Activated CD4-positive, alpha-beta T cell treated with anti-CD3 and anti-CD28 coated beads, Interleukin-2, amount 50 U/mL, for 24 hours (primary cell): ENCODE data around the gene KBTBD12.

Source experiments
- DNase-seq, 2 donors: peaks; one replicate each; pipeline ENCODE4 v3.0.0-alpha.2; 2020; ENCODE audit warnings: low read depth in 1 of 2, low spot score in 1 of 2

The KBTBD12 gene

GRCh38 chr3:127951276-127951675, 36.2 kb downstream of the KBTBD12 start:
- no peak for DNase-seq

GRCh38 chr3:127953091-127954035, 38.3 kb downstream of the KBTBD12 start:
- no peak for DNase-seq

DNA sequence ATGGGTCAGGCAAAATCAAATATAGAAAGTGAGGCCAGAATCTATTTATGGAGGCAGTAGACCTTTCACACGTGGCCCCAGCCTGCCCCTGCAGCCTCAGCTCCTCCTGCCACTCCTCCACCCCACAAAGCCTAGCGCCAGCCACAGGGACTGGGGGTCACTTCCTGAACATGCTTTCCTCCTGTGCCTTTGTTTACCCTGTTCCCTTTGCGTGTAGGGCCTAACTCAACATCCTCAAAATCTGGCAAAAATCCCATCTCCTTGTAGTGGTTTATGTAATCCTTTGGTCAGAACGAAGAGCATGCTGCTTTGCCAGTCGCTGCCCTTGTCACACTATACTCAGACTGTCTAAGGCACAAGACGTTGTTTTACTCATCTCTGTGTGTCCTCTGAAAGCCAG, 39.6 kb downstream of the KBTBD12 start:
- no peak for DNase-seq

DNA sequence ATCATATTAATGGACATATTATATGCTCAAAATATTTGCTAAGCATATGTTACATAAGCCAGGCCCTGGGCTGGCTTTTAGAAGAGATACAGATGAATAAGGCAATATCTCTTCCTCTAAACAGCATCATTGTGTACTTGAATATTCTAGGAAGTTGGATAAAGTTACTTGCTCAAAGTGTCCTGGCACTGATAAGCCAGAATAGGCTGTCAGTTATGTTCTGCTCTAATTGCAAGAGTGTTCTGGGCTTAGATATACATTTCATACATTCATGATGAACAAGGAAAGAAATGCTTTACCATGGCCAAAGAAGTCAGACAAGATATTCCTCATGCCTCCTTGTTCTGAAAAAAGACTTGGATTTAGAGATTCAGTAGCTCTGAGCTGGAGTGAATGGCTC, 40.7 kb downstream of the KBTBD12 start:
- DNase-seq: no peak

GRCh38 chr3:127959041-127959440, 44.0 kb downstream of the KBTBD12 start:
- DNase-seq: no peak

DNA sequence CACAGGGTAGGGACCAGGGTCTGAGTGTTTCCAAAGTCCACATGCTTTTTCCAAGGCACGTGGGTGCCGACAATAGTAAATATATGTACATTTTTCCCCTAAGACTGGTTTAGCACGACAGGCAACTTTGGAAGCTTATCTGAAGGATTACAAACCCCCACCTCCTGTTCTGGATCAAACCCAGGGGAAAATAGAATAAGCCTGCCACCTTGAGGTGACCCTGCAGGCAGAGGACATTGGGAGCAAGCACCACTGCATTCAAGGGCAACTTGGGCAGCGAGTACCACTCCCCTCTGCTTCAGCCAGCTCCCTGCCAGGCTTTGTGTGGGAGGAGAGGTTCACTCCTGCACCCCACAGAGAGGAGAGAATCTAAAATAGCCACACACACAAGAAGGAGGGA, 44.8 kb downstream of the KBTBD12 start:
- no peak for DNase-seq

DNA sequence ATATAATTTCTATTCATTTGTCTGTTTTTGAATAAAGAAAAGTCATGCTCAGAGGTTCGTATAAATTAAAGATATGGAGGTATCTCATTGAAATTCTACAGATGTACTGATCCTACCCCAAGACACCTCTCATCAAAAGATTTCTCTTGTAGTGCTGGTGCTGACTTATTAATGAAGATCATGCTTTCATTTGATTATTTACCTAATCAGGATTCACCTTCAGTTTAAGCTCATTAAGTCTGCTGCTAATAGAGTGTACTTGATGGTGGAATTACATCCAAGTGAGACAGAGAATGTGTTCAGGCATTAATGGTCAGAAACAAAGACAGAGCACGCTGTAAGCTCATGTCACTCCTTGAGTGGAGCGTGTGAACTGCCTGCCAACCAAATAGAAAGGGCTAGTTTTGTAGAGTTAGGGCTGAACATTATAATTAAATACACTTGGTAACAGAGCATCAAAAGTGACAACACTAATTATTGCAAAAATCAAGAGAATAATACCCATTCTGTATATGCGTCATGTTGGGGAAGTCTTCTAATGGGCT, 45.5 kb downstream of the KBTBD12 start:
- DNase-seq: no peak

GRCh38 chr3:127961124-127961523, 46.1 kb downstream of the KBTBD12 start:
- DNase-seq: no peak

DNA sequence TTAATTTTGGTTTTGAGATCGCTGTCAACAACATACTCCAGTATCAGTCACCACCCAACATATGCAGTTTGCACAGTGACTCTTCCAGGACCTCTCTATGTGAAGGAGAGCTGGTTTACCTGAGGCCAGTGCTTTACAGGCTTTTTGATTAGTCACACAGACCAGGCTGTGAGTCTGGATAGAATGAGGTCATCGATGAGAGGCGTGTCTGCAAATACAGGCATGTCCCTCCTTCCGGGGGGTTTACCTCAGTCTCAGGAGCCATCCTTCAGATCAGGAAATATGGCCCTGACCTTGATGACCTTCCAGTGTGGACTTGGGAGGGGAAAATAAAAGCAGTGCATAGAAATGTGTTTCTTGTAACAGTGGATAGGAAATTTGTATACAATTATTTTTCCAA, 46.9 kb downstream of the KBTBD12 start:
- DNase-seq: no peak

- DNase-seq: no peak
Measured at GRCh38 chr3:127962937-127963336, 47.9 kb downstream of the KBTBD12 start.

DNA sequence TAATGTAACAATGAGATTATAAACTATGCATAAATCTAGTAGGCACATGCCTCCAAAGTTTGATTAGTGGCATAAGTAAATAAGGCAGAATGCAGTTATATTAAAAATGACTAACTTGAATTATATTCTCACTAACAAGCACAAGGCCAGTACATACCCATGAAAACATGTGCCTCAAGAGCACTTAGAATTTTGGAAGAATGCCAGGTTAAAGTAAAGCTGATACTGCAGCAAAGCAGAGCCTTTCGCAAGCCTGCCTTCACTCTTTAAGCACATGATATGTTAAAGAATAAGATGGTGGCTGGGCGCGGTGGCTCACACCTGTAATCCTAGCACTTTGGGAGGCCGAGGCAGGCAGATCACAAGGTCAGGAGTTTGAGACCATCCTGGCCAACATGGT, 49.0 kb downstream of the KBTBD12 start:
- DNase-seq: no peak

GRCh38 chr3:127964816-127965215, 49.8 kb downstream of the KBTBD12 start:
- DNase-seq: no peak

- no peak for DNase-seq
Measured at GRCh38 chr3:127967316-127967715, 52.3 kb downstream of the KBTBD12 start.

DNA sequence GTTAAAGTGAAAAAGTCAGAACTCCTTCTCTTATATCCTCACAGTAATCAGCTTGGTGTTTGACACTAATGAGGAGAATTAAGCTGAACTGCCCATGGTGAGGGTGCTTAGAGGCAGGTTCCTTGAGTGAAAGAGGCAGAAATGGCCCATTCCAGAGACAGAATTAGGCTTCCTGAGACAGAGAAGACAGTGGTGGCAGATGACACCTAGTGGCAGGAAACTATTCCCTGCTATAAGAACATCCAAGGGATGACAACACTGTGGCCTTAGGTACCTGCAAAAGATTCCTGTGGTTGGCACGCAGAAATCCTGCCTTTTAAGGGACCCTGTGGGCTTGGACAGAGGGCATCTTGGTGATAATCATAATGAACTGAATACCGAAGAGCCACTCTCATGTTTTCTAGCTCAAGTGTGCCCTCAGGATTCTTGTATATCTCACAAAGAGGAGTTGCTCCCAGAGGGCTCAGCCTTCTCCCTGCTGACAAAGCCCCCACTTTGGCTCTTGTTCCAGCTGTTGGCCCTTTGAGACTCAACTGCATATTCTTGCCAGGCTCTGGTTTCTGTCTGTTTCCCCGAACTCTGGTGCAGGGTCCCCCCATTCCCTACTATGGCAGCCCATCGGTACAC, 56.0 kb downstream of the KBTBD12 start:
- DNase-seq: no peak

- no peak for DNase-seq
Measured at GRCh38 chr3:127974226-127974625, 59.2 kb downstream of the KBTBD12 start.

DNA sequence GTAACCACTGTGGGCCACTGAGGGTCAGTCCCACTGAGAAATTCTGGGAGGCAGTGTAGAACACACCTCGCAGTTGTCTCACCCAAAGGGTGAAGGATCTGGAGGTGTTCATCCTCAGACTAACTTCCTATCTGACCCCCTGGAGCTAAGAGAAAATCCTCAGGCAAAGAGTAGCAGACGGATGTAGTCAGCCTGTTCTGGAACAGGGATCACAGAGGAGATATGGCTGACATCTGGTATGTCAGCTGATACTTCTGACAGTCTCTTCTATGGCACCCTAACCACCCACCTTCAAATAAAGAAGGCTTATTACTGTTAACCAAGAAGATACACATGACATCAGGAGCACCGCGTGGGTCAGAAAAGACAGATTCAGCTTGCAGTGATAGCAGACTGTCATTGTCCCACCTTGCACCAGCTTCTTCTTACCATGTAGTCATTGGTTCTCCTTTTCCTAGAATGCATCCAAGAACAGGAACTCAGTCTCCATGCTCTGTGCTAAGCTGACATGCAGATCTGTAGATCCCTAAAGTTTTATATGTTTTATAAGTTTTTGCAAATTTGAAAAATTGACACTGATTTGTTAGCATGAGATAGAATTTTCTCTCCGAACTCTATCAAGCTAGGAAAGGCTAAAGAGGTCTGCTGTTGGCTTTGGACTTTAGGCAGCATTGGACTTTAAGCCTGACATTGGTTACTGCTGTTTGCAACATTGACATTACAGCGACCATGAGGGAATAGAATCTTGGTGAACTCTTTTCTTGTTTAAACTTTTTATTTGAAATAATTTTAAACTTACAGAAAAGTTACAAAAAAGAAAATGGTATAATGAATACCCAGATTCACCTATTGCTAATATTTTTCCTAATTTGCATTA, 60.4 kb downstream of the KBTBD12 start:
- DNase-seq: no peak

- no peak for DNase-seq
Measured at GRCh38 chr3:127978636-127979035, 63.6 kb downstream of the KBTBD12 start.

- DNase-seq: no peak
Measured at GRCh38 chr3:127979473-127979872, 64.4 kb downstream of the KBTBD12 start.

- DNase-seq: no peak
Measured at GRCh38 chr3:127981097-127981496, 66.1 kb downstream of the KBTBD12 start.

DNA sequence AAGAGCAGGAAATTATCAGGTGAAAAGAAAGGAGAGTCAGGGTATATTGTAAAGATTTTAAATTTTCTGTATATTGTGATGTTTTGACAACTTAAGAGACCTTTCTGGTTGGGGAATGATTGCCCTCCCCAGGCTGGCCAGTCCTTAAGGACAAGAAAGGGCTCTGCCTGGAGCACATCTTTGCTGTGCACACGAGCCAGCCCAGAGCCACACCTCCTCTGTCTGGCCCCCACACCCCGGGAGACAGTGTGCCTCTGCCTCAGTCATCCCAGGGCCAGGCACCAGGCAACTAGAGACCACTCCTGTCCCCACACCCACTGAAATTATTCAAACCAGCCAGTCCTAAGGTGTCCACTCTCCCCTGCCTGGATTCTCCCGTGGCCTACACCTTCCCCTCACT, 67.1 kb downstream of the KBTBD12 start:
- DNase-seq: no peak

DNA sequence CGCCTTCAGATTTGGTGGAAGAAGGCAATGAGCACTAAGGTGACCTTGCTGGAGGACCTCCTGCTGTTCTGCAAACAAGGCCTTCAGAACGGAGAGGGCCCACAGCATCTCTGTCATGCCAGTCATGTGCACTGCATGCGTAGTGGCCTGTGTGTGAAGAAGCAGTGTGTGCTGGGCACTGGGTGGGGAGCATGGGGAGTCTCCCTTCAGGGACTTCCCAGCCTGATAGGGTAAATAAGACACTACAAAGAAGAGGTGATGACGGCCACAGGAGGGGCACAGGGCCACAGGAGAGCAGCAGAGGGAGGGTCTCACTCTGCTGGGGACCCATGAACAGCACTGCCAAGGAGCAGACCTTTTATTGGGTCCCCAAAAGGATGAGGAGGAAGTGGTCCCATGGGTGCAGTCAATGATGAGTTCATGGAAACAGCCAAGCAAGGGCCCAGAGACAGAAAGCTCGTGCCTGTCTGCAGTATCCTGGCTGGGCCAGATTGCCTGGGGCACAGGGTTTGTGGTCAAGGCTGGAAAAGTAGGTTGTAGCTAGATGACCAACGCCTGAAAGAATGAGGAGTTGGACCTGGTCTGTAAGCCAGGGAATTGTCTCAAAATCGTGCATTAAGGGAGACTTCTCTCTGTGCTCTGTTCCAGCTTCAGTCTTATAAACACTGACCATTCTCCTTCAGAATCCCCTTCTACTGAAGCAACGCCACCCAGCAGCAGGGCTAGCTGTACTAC, 69.4 kb downstream of the KBTBD12 start:
- DNase-seq: no peak
